Osteoblast (primary cell): Measurements from ENCODE around the gene ABHD8. TPM values are rescaled to one million over a fixed set of nuclear protein-coding genes. Genes with fewer than 3 reads are reported as not detected.
A peak's percentile ranks its signal among the peaks of the same experiment; 100 is the strongest.

Experiments
- DNase-seq: peaks from one replicate; pipeline ENCODE4 v3.0.0; 2011; ENCODE audit warnings: low spot score, mixed read lengths; ENCODE audit not compliant: insufficient read length; ENCODE audit errors: missing footprints
- H2AFZ ChIP-seq: 2 replicates; pipeline ENCODE4 v1.6.0; 2011; ENCODE audit warnings: mild to moderate bottlenecking, low read length
- H3K27ac ChIP-seq: 2 replicates; pipeline ENCODE4 v1.5.1; 2011; ENCODE audit warnings: mild to moderate bottlenecking, low read depth, low read length, moderate library complexity
- H3K27me3 ChIP-seq: 2 replicates; pipeline ENCODE4 v1.6.0; 2012; ENCODE audit warnings: mild to moderate bottlenecking, control low read depth, inconsistent platforms, low read length, moderate library complexity; ENCODE audit not compliant: insufficient read depth
- H3K36me3 ChIP-seq: 2 replicates; pipeline ENCODE4 v1.5.1; 2011; ENCODE audit warnings: mild to moderate bottlenecking, low read length, control low read depth, moderate library complexity; ENCODE audit not compliant: insufficient read depth
- H3K4me1 ChIP-seq: 2 replicates; pipeline ENCODE4 v1.5.1; 2011; ENCODE audit warnings: mild to moderate bottlenecking, low read length, control low read depth, moderate library complexity; ENCODE audit not compliant: insufficient read depth
- H3K4me2 ChIP-seq: 2 replicates; pipeline ENCODE4 v1.6.0; 2011; ENCODE audit warnings: mild to moderate bottlenecking, low read length; ENCODE audit not compliant: insufficient read depth
- H3K4me3 ChIP-seq: fragments of 200-600 bp; sonication (generic); 3 replicates; pipeline ENCODE4 v1.5.1; 2012; ENCODE audit warnings: mild to moderate bottlenecking, low read length, inconsistent platforms; ENCODE audit not compliant: insufficient read depth
- H3K79me2 ChIP-seq: 2 replicates; pipeline ENCODE4 v1.6.0; 2012; ENCODE audit warnings: mild to moderate bottlenecking, low read length, control low read depth, inconsistent platforms; ENCODE audit not compliant: insufficient read depth
- H3K9me3 ChIP-seq: 2 replicates; pipeline ENCODE4 v1.5.1; 2011; ENCODE audit warnings: low read depth, low read length, control low read depth
- H4K20me1 ChIP-seq: 2 replicates; pipeline ENCODE4 v1.6.0; 2012; ENCODE audit warnings: mild to moderate bottlenecking, low read length, control low read depth; ENCODE audit not compliant: insufficient read depth
- total RNA-seq: library from RNA; depleted of rRNA; stranded (reverse); fragments of >200 nt; gene quantifications from 2 replicates; pipeline ENCODE4 v1.2.3, GENCODE V29; 2012
- TF ChIP-seq, protein P1 (sequence below): IDR thresholded peaks from 2 replicates; pipeline ENCODE4 v1.5.1; 2011; ENCODE audit warnings: mild to moderate bottlenecking, low read depth, low read length, moderate library complexity; ENCODE audit errors: extremely low read depth

Gene ABHD8
- total RNA-seq, 1 donor: 14.8 TPM

DNA sequence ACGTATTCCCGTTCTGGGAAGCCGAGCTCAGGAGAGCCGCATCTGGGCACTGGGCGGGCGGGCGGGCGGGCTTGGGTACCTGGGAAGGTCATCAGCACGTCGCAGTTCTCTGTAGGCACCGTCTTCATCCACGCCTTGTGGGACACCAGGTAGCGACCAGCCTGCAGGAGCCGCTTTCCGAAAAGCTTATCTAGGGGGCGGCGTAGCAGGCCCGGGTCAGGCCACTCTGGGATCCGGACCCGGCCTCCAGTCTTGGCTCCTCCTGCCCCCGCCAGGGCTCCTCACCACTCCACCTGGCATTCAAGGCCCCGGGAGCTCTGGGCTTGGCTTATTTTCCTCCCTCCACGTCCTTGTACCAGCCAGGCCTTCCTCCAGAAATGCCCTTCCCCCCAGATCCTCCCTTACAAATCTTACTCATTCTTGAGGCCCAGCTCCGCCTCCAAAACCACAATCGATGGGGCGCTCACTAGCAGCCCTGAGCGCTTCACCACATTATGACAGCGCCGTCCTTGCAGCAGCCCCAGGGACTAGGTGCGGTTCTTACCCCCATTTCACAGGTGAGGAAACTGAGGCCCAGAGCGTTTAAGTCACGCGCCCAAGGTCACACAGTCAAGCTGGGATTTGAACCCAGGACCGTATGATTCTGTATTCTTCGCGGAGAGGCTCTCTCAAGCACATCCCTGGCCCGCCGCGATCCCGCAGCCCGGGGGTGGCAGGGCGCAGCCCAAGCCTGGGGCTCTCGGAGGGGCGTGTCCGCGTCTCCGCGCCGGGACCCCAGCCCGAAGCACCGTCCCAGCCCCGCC, 30.6 kb upstream of the ABHD8 start:
- H2AFZ ChIP-seq: peak overlapping the region; percentile 85
- peak overlapping the region; percentile 89 for H3K4me2 ChIP-seq
- peak overlapping the region; percentile 28 for H3K27ac ChIP-seq
- peak; percentile 100 for DNase-seq
- no peaks in the 10 kb centered on the region for H3K36me3 ChIP-seq
- H3K4me1 ChIP-seq: peaks cover 23% of the 10 kb centered on the region
- no peaks in the 10 kb centered on the region for H3K9me3 ChIP-seq
- TF ChIP-seq, protein P1, sequence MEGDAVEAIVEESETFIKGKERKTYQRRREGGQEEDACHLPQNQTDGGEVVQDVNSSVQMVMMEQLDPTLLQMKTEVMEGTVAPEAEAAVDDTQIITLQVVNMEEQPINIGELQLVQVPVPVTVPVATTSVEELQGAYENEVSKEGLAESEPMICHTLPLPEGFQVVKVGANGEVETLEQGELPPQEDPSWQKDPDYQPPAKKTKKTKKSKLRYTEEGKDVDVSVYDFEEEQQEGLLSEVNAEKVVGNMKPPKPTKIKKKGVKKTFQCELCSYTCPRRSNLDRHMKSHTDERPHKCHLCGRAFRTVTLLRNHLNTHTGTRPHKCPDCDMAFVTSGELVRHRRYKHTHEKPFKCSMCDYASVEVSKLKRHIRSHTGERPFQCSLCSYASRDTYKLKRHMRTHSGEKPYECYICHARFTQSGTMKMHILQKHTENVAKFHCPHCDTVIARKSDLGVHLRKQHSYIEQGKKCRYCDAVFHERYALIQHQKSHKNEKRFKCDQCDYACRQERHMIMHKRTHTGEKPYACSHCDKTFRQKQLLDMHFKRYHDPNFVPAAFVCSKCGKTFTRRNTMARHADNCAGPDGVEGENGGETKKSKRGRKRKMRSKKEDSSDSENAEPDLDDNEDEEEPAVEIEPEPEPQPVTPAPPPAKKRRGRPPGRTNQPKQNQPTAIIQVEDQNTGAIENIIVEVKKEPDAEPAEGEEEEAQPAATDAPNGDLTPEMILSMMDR: no peak
- no peaks in the 10 kb centered on the region for H4K20me1 ChIP-seq
- H3K27me3 ChIP-seq: no peaks in the 10 kb centered on the region
- H3K79me2 ChIP-seq: no peaks in the 10 kb centered on the region
- H3K4me3 ChIP-seq: peak overlapping the region; percentile 82

DNA sequence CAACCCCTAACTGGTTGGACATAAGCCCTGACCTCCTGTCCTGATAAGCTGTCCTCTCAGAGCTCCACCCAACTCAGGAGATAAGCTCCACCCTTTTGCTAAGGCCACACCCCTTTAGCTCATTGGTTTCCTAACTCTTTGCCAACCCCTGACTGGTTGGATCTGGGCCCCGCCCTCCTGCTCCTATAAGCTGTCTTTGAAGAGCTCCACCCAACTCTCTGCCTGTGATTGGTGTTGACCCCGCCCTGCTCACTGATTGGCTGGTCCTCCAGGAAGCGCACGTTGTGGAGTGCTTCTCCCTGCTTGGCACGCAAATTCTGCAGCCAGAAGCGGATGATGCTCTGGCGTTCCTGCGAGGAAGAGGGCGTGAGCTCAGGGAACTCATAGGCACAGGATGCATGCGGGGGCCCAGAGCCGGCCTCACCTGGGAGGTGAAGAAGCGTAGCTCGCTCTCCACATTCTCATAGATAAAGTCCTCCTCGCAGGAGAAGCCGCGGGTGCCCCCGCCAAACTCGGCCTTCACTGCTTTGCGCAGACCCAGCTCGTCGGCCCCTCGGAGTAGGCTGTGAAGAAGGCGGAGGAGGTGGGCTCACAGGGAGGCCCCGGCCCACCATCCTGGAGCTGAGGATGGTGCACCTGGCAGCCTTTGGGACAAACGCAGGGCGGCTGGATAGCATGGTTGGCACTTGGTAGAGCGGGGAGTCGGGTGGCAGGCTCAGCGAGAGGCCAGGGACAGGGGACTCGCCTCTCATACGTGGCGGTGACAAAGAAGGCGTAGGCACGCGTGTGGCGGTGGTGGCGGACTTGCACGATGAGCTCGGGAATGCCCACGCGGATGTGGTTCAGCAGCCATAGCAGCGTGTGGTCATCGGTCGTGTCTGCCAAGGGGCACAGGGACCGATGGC, 29.7 kb upstream of the ABHD8 start:
- Histone ChIP-seq H3K36me3 (no peaks in the 10 kb centered on the region), H3K79me2 (no peaks in the 10 kb centered on the region), H3K27me3 (no peaks in the 10 kb centered on the region), H3K4me3 (no peak overlapping the region), H4K20me1 (no peaks in the 10 kb centered on the region), H3K27ac (no peak overlapping the region), H3K4me1 (peaks cover 19% of the 10 kb centered on the region), H3K9me3 (no peaks in the 10 kb centered on the region), H3K4me2 (no peak overlapping the region), H2AFZ (no peak overlapping the region)
- TF ChIP-seq, protein P1: no peak
- DNase-seq: peak; percentile 84

DNA sequence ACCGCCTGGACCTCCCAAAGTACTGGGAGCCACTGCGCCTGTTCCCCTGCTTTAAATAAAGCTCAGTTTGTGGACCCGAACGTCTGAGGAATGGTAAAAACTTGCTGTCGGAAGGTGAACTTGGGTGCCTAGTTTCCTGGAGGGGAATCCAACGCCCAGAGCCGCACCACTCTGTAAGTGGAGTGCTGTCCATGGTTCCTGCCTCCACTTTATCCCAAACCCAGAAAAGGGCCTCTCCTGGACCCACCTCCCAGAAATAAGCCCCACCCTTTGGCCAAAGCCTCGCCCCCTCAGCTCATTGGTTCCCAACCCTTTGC, 29.1 kb upstream of the ABHD8 start:
- TF ChIP-seq, protein P1: no peak
- DNase-seq: no peak
- Histone ChIP-seq H2AFZ (no peak overlapping the region), H3K27me3 (no peaks in the 10 kb centered on the region), H4K20me1 (no peaks in the 10 kb centered on the region), H3K27ac (no peak overlapping the region), H3K4me3 (no peak overlapping the region), H3K4me1 (peaks cover 15% of the 10 kb centered on the region), H3K9me3 (no peaks in the 10 kb centered on the region), H3K79me2 (no peaks in the 10 kb centered on the region), H3K36me3 (no peaks in the 10 kb centered on the region), H3K4me2 (no peak overlapping the region)

DNA sequence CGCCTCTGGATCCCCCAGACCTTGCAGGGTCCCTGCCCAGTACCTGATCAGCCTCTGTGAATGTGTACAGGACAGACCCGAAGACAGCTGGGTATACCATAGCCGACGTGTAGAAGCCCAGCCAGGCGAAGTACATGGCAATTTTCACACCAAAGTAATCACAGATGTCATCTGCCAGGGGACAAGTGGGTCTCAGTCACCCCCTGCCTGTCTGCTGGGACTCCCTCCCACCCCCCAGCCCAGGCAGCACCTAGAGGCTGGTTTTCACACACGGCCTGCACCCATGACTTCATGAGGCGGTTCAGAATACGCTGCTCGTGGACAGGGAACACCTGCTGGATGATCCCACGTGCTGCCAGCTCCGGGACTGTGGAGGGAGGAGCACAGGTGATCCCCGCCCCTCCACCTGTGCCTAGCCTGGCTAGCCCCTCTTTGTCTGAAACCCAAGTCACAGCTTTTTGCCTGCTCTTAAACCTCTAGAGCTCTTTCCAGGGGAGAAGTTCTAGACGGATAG, 27.9 kb upstream of the ABHD8 start:
- Histone ChIP-seq H3K79me2 (no peaks in the 10 kb centered on the region), H3K27me3 (no peaks in the 10 kb centered on the region), H3K9me3 (no peaks in the 10 kb centered on the region), H3K4me1 (peaks cover 19% of the 10 kb centered on the region), H3K27ac (no peak overlapping the region), H2AFZ (no peak overlapping the region), H3K36me3 (no peaks in the 10 kb centered on the region), H3K4me3 (no peak overlapping the region), H3K4me2 (no peak overlapping the region), H4K20me1 (no peaks in the 10 kb centered on the region)
- DNase-seq: peak; percentile 87
- TF ChIP-seq, protein P1: no peak
